ENCODE measurements around the gene SERPINE2.

Gene SERPINE2, protein sequence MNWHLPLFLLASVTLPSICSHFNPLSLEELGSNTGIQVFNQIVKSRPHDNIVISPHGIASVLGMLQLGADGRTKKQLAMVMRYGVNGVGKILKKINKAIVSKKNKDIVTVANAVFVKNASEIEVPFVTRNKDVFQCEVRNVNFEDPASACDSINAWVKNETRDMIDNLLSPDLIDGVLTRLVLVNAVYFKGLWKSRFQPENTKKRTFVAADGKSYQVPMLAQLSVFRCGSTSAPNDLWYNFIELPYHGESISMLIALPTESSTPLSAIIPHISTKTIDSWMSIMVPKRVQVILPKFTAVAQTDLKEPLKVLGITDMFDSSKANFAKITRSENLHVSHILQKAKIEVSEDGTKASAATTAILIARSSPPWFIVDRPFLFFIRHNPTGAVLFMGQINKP

DNA sequence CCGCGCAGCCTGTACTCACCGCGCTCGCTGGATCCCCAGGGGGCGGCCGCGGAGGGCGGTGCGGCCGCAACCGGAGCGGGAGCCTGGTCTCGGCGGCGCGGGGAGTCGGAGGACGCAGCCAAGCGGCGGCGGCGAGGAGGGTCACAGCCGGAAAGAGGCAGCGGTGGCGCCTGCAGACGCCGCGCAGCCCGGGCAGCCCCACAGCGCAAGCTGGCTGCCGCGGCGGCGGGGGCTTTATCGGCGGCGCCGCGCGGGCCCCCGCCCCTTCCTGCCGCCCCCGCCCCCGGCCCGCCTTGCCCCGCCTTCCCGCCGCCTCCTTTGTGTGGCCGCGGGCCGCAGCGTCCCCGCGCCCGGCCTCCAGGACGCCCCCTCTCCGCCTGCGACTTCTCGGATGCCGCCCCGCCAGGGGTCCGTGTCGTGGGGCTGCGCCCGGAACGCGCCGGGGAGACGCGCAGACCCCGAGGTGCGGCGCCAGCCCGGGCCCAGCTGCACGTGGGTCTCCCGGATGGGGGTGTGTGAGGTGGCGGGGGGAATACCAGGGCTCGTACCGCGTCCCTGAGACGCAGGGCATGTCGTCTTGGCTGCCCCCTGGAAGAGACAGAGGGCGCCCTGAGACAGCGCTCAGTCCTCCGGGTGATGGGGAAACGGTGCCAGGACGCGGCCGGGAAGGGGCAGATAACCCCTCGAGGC lies at the start of gene SERPINE2:
Gene SERPINE2 (minus strand): TSS at position 207 of the 690 bp plus-strand sequence. CDS start 37,386 bp downstream, outside the sequence.
- DNase-seq = peak; percentile 21

DNA sequence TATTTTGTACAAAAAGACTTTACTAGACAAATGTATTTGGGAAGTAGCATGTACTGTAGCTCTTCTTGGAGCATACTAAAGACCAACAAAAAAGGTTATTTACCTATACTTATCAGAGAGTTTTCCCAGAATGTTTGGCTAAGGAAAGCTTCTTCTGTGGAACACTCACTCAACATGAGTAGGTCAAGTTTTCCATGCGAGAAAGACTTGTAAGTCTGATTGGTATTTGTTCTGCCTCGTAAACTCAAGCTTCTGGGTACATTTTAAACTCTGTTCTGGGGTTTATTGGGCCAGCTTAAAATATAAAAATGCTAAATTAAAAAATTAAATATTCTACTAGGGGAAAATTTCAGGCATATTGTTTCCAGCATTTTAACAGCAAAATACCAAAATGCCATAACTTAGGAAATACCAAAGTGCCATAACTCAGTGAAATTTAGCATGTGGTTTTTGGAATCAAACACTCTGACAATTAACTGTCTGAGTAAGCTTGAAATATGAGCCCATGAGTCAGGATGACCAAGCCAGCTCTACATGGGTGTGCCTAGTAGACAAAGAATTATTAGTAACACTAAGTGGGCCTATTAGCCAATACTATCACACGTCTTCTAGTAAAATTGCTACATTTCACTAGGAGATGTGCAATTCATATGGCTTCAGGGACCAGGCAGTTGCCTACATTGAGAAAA lies 47.3 kb upstream of the SERPINE2 start:
- DNase-seq = no peak

DNA sequence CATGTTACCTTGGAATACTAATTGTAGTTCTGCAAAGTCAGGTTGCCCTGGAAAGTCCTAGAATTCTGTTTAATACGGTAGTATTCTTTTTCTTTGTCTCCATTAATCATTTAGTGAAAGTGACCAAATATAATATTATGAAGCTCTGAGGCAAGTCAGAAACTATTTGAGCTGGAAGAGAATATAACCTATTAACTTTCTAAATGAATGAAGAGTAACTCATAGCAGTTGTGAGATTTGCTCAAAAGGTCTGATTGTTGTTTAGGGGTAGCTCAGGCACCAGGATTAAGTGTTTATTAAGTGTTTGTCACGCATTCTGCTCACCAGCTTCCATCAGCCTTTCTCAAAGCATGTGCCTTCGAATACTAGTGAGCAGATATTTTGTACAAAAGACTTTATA lies 46.7 kb upstream of the SERPINE2 start:
- no peak for DNase-seq

DNA sequence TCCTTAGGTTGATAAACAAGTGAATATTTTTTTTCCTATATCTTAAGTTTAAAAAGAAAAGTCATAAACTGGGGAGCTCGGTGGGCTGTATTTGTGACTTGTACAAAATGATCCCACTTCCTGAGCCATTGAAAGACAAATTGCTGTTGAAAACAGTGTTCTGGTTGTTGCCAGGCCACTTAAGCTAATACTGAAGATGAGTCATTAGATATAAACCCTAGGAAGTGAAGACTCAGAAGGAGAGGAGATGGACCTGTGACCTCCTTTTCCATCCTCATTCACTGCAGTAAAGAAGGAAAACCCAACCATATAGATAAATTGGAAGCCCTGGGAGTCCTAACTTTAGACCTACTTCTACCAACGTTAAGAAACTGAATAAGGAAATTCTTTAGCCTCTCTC lies 46.2 kb upstream of the SERPINE2 start:
- no peak for DNase-seq

DNA sequence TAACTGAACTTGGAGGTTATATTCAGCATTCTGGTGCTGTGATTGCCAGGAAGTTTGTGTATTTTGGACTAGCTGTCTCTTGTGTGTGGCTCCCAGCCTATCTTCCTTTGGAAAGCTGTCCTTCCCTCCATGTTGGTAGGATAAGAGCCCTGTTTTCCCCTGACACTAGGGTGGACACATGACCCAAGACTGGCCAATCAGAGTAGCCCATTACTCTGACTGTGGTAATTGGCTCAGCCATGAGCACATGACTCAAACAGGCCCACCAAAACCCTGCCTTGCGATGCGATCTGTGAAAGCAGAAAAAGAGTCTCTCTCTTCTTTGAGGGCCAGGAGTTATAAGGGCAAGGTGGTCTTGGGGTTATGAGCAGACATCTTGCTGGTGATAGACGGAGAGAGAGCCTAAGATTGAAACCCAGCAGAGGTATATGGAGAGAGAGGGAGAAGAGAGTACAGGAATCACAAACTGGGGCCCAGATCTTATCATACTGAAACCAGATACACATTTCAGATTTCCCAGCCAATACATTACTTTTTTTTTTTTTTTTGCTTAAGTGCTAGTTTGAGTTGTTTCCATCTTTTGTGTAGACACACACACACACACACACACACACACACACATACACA lies 45.3 kb upstream of the SERPINE2 start:
- no peak for DNase-seq

DNA sequence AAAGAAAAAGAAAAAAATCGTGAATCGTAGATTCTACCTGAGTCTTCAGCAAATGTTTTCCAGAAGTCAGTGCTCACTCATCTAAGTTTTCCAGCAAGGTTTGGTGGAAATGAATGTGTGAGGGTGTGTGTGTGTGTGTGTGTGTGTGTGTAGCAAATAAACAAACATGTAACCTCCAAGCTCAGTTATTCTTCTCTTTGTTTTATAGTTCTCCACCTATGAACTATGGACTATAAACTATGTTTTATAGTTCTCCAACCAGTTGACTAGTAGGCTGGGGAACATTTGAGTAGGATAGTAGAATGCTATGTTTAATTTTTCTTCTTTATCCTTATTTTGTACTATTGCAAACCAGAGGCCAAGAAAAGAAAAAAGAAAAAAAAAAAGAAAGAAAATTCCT lies 44.6 kb upstream of the SERPINE2 start:
- no peak for DNase-seq

DNA sequence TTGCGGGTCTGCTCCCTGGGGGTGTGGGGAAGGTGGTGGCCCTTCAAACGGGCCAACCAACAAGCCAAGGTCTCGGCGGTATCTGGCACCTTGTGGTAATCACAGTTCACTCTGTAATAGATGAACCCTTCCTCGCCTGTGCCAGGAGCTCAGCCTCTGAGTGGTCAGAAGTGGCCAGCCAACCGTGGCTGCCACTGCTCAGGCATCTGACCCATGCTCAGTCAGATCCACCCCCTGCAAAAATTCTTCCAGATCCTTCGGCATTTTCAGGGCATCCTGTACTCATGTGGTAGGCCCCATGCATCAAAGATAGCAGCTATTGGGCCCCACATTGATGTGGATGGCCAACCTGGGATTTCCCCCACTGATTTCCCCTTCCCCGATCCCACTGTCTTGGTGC lies 39.6 kb upstream of the SERPINE2 start:
- DNase-seq = no peak

DNA sequence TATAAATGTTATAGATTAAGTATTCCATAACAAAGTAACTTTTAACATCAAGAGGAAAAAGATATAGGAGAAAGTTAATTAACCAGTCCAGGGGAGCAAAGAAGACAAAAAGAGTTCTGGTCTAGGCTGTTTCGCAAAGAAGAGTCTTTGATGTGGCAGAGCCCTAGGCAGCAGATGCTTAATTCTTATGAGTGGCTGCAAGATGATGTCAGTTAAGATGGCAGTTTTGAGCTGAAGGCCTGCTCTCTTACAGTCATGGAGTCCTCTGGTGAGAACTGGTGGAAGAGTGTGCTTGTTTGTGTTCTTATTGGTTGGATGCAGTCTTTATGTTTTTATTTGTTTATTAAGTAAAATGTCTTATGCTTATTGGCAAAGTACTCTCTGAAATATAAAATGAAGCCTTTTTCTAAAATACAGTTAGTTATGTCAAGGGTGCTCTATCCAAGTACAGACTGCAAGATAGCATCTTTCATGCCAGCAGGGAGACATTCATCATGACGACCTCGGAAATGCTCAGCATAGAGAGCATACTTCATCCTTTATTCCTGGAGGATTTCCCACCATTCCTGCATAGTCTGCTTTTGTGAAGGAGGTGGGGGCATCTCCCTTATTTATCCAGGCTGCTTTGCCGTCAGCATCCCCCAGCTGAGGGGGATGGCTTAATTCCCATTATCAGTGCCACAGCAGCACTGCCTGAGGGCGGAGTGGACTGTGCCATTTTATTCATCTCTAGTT lies 38.9 kb upstream of the SERPINE2 start:
- DNase-seq = no peak

DNA sequence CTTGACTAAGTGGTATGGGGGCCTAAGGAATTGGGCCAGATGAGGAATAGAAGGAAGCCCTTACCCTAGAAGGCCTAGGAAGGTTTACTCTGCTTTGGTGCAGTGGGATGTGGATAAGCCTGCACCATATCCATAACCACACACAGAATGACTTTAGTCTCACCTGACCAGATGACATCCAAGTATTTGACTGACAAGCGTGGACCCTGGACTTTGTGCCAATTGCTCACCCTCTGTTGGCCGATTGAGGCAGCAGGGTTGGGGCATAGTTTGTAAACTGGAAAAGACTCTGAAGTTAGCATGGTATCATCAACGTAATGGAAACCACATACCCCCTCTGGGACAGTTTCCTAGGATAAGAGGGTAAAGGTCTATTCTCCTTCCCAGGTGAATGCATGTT lies 36.5 kb upstream of the SERPINE2 start:
- DNase-seq = no peak

DNA sequence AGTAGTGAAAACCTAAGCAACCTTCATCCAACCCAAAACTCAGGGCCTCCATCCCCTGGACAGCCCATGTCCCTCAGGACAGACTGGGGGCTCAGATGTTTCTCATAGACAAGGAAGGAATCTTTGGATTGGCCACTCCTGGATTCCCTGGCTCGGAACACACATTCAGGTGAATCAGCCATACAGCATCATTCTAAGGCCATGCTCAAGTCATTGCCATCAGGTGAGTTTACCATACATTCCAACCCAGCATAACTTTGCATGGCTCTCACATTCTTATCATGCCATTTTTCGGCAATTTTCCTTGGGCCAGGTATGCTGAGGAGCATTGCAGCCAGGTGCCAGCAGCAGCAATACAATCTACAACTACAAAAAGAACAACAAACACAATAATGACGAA lies 34.6 kb upstream of the SERPINE2 start:
- no peak for DNase-seq

DNA sequence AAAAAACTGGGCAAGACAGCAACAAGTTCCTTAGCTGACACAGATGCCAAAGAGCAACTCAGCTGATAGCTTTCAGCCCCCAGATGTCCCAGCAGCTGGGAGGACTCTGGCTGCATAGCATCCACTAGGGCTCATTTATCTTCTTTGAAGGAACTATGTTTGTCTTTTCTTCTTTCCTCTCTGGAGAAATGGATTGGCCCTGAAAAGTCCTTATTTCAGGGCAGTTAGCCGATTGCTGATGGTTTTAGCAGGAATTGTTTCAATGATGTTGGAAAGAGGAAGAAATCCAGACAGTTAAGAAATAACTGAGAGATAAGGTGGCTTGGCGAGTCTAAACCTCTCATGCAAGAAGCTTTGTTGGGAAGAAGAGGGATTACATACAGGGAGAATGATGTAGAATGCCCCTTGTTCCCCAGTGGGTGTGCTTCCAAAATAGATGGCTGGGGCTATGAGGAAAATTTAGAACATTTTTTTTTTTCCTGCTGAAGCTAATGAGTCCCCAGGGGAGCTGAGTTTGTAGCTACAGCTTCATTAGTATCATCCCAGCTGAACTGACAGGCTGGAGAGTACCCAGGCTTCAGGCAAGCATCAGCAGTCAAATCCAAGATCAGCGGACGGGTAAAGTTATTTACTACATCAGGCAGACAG lies 33.6 kb upstream of the SERPINE2 start:
- DNase-seq = no peak

DNA sequence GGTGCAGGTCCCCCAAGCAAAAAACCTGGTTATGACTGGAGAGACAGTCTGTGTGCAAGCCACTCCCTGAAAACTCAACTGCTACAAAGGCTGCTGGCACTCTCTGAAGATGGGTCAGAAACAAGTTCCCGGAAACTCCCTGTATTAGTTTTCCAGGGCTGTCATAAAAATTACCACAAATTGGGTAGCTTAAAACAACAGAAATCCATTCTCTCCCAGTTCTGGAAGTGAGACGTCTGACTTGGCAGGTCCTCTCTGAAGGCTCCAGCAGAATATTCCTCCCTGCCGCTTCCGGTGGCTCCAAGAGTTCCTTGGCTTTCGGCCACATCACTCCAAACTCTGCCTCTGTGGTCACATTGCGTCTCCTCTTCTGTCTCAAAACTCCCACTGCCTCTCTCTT lies 30.1 kb upstream of the SERPINE2 start:
- no peak for DNase-seq

DNA sequence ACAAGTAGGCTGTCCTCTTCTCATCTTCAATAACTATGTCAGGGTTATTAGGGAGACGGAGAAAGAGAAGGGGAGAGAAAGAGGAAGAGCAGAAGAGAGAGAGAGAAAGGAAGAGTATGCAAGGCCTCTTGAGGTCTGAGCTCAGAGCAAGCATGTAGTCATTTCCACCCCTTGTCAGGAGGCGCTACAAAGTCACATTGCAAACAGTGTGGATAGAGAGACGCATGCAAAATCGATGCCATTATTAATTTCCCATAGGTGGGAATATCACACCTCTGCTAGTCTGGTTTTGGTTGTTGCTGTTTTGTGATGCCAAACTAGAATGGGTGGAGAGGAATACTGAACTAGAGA lies 24.2 kb upstream of the SERPINE2 start:
- no peak for DNase-seq

DNA sequence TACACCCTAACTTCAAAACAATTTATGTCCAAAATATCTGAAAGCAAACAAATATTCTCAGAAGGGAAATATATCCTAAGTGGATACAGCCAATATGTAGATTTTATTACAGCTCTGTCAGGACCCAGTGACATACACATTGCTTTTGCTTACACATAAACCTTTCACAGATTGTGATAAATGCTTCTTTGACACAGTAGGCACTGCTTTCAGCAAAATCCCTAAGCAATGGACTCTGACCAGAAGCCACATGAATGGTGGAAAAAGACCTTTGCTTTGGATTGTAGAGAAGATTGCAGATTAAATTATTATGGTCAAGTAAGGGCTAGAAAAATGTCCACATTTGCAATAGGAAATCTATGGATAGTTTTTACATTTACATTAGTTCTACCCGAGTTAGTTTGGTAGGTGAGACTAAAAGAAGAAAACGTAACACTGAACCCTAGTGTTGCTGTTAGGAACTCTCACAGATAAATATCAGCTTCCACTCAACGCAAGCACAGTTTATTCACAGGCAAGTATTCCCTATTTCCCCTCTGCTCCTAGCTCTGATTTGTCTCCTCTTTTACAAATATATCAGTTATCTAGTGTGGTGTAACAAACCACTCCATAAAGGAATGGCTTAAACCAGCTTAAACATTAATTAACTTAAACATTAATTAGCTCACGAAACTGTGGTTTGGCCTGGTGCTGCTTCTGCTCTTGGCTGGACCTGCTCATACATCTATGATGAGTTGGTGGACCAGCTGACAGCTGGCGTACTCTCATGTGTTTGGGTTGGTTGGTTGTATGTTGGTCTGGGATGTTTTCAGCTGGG lies 23.6 kb upstream of the SERPINE2 start:
- DNase-seq = no peak

DNA sequence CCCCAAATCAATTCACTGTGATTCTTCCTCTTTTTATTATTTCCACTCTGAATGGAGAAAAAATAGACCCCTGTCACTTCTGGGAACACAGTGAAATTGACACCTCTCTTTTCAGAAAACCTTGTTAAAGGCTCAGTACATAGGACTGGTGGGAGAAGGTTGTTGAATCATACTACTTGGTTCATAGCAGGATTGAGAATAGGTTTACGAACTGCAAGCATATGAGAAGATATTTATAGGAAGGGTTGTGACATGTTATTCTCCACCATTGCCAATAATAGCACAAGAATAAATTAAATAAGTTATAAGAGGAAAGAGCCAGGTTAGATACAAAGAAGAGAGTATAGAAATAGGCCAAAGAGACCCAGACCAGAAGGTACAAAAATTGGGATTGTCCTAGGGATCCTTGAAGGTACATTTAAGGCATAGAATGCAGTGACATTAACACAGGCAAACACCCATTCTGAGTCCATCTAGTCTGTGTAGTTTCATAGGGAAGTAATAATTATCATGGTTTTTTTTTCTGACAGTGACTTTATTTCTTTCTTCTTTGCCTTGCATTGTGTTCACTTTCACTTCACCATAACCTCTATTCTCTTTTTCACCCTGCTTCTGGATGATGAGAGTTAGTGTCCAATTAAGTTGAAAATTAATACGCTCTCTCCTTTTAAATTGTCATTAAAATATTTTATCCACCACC lies 21.8 kb upstream of the SERPINE2 start:
- no peak for DNase-seq

DNA sequence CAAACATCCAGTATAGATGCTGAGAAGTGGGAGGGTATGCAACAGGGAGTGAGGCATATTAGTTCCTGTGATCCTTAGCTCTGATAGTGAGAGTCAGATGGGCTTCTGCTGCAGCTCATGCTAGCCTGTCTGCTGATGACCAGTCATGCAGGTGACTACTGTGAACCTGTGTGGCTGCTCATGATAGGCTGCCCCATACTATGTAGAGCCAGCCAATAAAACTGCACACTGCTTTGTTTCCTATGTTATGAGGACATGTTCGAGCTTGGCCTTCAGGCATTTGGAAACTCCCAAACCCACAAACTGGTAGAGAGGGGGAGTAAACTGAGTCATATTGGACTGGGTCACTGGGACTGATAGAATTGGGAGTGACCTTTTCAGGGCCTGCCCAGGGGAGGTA lies 20.1 kb upstream of the SERPINE2 start:
- DNase-seq = no peak

DNA sequence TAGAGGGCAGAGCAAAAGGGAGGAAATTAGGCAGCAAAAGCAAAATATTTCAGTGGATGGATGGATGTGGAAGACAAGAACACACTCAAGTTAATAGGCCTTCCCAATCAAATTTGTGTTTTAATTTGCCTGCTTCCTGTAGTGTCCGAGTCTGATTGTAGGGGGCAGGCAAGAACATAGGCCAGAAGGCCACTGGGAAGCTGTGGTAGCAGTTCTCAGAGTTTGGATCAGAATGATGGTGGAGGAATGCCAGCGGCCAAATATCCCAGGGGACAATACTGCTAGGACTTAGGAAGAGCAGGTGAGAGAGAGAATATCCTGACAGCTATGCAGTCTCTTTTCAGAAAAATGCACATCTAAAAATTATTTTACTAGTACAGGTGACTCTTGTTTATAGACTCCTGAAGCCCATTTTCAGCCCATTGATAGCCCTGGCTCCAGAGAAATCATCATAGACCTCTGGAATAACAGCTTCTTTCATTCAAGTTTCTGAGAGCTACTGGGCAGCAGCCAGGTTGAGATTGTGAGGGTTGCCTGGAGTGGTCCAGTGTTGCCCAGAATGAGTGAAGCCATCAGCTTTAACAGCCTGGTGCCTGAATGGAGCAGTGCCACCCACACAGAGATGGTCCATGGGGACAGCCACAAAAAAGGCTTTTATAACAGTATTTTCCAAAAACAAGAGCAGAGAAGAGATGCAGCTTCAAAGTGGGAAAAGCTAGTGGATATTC lies 19.1 kb upstream of the SERPINE2 start:
- DNase-seq = no peak

DNA sequence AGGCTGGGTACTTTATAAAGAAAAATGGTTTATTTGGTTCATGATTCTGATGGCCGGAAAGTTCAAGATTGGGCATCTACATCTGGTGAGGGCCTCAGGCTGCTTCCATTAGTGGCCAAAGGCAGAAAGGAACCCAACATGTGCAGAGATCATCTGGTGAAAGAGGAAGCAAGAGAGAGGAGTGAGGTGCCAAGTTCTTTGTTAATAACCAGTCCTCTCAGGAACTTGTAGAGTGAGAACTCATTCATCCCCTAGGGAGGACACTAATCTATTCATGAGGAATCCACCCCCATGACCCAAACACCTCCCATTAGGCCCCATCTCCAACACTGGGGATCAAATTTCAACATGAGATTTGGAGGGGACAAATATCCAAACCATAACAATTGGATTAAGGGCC lies 17.8 kb upstream of the SERPINE2 start:
- no peak for DNase-seq

DNA sequence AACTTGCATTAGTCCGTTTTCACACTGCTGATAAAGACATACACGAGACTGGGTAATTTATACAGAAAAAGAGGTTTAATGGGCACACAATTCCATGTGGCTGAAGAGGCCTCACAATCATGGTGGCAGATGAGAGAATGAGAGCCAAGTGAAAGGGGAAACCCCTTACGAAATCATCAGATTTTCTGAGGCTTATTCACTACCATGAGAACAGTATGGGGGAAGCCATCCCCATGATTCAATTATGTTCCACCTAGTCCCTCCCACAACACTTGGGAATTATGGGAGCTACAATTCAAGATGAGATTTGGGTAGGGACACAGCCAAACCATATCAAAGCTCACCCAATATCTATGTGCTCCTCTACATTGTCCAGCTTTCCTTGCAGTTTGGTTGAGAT lies 16.0 kb upstream of the SERPINE2 start:
- no peak for DNase-seq

DNA sequence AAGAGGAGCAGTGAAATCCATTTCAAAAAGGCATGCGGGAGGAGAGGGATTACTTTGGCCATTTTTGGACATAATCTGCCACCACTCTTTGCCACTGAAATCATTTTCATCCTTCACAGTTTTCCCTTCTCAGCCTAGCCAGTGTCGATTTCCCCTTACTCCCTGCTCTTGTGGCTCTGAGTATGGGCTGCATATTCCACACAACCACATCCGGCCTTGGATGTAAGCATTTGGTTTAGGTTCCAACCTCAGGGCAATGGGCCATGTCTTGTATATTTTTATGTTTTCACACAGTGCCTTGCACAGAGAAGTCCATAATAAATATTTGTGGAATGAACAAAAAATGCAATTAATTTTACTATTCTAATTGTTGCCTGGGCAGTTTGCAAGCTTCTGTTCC lies 7.7 kb upstream of the SERPINE2 start:
- no peak for DNase-seq

All from NCI-H510A (cell line).